GM10266 (cell line): ENCODE data around the gene CAMK4.

Source experiments
- DNase-seq: peaks from one replicate; pipeline ENCODE4 v3.0.0; 2012; ENCODE audit errors: extremely low spot score
- TF ChIP-seq, protein P1 (sequence below): IDR thresholded peaks from 2 replicates; pipeline ENCODE4 v1.5.1; 2012; ENCODE audit warnings: mild to moderate bottlenecking, low read depth; ENCODE audit not compliant: control insufficient read depth, insufficient read depth; ENCODE audit errors: missing control alignments

Gene CAMK4

DNA sequence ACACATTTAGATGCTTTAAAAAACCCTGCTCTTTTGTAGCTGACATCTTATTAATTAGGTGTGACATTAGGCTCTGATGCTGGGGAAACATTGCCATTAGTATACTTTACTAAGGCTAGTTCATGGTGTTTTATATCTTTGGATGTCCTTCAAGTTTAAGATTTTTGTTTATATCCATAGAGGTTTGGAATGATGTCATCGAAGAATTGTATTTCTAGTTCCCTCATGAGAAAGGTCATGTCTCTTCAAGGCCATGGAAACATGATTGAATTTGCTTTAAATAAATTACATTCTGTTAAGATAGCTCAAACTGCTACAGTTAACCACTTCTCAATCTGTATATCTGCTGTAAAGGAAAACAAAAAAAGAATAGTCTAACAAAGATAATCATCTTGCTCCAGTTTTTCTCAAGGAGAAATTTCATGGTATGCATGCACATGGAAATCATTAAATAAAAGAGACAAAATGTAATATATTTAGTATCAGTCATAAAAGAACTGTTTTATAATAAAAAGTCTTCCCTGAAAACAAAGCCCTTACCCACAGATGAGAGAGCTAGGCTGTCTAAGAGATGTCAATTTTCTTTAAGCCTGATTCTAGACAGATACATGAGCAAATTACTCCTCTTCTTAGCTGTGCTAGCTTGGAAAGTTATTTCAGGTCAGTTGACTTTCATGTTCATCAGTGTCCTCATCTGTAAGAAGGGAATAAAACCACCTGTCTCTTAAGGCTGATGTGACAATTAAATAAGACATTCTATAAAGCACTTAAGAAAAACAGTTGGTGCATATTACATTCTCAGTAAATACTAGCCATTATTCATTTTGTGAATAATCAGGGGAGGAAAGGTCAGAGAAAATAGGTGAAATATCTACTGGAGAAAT lies 313.2 kb downstream of the CAMK4 start:
- TF ChIP-seq, protein P1, sequence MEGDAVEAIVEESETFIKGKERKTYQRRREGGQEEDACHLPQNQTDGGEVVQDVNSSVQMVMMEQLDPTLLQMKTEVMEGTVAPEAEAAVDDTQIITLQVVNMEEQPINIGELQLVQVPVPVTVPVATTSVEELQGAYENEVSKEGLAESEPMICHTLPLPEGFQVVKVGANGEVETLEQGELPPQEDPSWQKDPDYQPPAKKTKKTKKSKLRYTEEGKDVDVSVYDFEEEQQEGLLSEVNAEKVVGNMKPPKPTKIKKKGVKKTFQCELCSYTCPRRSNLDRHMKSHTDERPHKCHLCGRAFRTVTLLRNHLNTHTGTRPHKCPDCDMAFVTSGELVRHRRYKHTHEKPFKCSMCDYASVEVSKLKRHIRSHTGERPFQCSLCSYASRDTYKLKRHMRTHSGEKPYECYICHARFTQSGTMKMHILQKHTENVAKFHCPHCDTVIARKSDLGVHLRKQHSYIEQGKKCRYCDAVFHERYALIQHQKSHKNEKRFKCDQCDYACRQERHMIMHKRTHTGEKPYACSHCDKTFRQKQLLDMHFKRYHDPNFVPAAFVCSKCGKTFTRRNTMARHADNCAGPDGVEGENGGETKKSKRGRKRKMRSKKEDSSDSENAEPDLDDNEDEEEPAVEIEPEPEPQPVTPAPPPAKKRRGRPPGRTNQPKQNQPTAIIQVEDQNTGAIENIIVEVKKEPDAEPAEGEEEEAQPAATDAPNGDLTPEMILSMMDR, result no peak
- DNase-seq, result no peak
